Measurements from ENCODE around the gene CACNA2D4.

The CACNA2D4 gene

GRCh38 chr12:1797991-1798640 is 120.3 kb downstream of the CACNA2D4 start:
- no peak for DNase-seq

- peak; percentile 71 for DNase-seq
Observed at GRCh38 chr12:1797011-1797901, 121.2 kb downstream of the CACNA2D4 start.

- DNase-seq: no peak
Observed at GRCh38 chr12:1796515-1797010, 121.9 kb downstream of the CACNA2D4 start.

GRCh38 chr12:1795785-1796514 is 122.5 kb downstream of the CACNA2D4 start:
- peak; percentile 94 for DNase-seq

GRCh38 chr12:1795221-1795784 is 123.1 kb downstream of the CACNA2D4 start:
- no peak for DNase-seq

GRCh38 chr12:1794440-1795090 is 123.9 kb downstream of the CACNA2D4 start:
- DNase-seq: no peak

GRCh38 chr12:1793426-1794210 is 124.8 kb downstream of the CACNA2D4 start:
- no peak for DNase-seq

- no peak for DNase-seq
Observed at GRCh38 chr12:1792406-1792805, 126.0 kb downstream of the CACNA2D4 start.

GRCh38 chr12:1791104-1791841 is 127.2 kb downstream of the CACNA2D4 start:
- peak; percentile 61 for DNase-seq

- DNase-seq: no peak
Observed at GRCh38 chr12:1790444-1790843, 128.0 kb downstream of the CACNA2D4 start.

GRCh38 chr12:1787714-1788113 is 130.7 kb downstream of the CACNA2D4 start:
- no peak for DNase-seq

- DNase-seq: no peak
Observed at GRCh38 chr12:1782215-1782614, 136.2 kb downstream of the CACNA2D4 start.

- no peak for DNase-seq
Observed at GRCh38 chr12:1781772-1782171, 136.7 kb downstream of the CACNA2D4 start.

GRCh38 chr12:1779783-1780182 is 138.7 kb downstream of the CACNA2D4 start:
- no peak for DNase-seq

GRCh38 chr12:1778911-1779310 is 139.5 kb downstream of the CACNA2D4 start:
- DNase-seq: no peak

GRCh38 chr12:1777798-1778197 is 140.7 kb downstream of the CACNA2D4 start:
- no peak for DNase-seq

- peak; percentile 56 for DNase-seq
Observed at GRCh38 chr12:1776170-1776921, 142.1 kb downstream of the CACNA2D4 start.

- DNase-seq: no peak
Observed at GRCh38 chr12:1773937-1774655, 144.4 kb downstream of the CACNA2D4 start.

- DNase-seq: no peak
Observed at GRCh38 chr12:1769809-1770494, 148.5 kb downstream of the CACNA2D4 start.
